ENCODE data around the gene RNF8. TPM values are rescaled to one million over a fixed set of nuclear protein-coding genes. Genes with fewer than 3 reads are reported as not detected.

Gene RNF8
- total and polyA plus RNA-seq, 2 of the 4 experiments (the other 2 are of a cell fraction): 16.5 to 17.9 TPM

DNA sequence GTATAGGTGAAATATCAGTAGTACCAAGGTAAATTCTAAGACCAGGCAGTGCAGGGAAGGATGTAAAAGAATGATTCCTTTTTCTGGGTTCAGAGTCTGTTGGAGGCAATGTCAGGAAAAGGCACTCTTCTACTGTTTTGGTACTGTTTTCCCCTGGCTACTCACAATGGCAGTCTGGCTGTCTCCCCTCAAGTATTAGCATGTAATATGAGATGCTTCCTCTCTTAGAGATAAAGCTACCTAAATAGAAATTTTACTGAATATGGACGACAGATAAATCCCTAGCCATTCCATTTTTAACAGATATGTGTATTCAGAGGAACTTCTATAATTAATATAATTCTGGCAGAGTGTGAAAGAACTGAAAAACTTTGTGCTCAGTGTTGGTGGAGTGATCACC is 3.5 kb downstream of the RNF8 start:
- H3K4ac ChIP-seq (ENCODE audit: low read depth, low read length): no peak overlapping the region
- DNase-seq: peak; percentile 14
- H4K8ac ChIP-seq (ENCODE audit: low read depth in 2 of 2, low read length in 2 of 2): no peak overlapping the region
- H3K27me3 ChIP-seq (ENCODE audit: control insufficient read depth, insufficient read depth, low read length): no peaks in the 10 kb centered on the region
- no peak overlapping the region for H2BK5ac ChIP-seq (ENCODE audit: low read depth, low read length, poor library complexity, severe bottlenecking)
- in situ Hi-C loops (cut with MboI; ENCODE audit: low sequenced_read_pairs): no loop called here
- H2AK5ac ChIP-seq (ENCODE audit: low read depth, low read length): no peak overlapping the region
- dilution Hi-C loops (cut with HindIII; ENCODE audit: low sequenced_read_pairs, unreplicated experiment): no loop called here
- intact Hi-C loops (cut with micrococcal nuclease): no loop called here
- no peak for ATAC-seq (ENCODE audit: low read depth)
- no peak overlapping the region for H2BK20ac ChIP-seq (ENCODE audit: low read depth, low read length)
- peaks cover 39 to 62% of the 10 kb centered on the region in 2 experiments for H3K79me1 ChIP-seq (ENCODE audit: low read depth in 1 of 2, low read length in 2 of 2)
- BruUV-seq (replicated peaks): no TSS peak
- no peak overlapping the region for H3K9ac ChIP-seq (ENCODE audit: low read depth, low read length)
- H3K9me1 ChIP-seq (ENCODE audit: insufficient read depth, low read length): peaks cover 3% of the 10 kb centered on the region; the same call in 1 of the 2 replicates
- no peak overlapping the region for H4K91ac ChIP-seq (ENCODE audit: insufficient read depth, low read depth, low read length)
- H2BK120ac ChIP-seq (ENCODE audit: low read depth, low read length): no peak overlapping the region
- H3K4me3 ChIP-seq (ENCODE audit: insufficient read depth, low read depth, low read length): no peak overlapping the region
- no peak overlapping the region for H2AK9ac ChIP-seq (replicated peaks; ENCODE audit: low read depth, low read length, poor library complexity)
- CTCF ChIA-PET: interaction anchor here (1.2 kb wide), 1 partner anchor 34 kb away, joined by 3 read pairs; no protein-coding TSS in a partner anchor
- H4K20me1 ChIP-seq (ENCODE audit: insufficient read depth, low read length): peaks cover 15% of the 10 kb centered on the region; the same call in 1 of the 2 replicates
- H3K56ac ChIP-seq (ENCODE audit: extremely low read depth, insufficient read depth, low read length): no peak overlapping the region
- H2AFZ ChIP-seq (replicated peaks; ENCODE audit: low read length, poor library complexity): no peak overlapping the region
- no peak overlapping the region for H3K14ac ChIP-seq (replicated peaks; ENCODE audit: low read depth, low read length)
- no peak overlapping the region for H3K4me2 ChIP-seq (ENCODE audit: low read depth, low read length)
- no peaks in the 10 kb centered on the region for H3K9me3 ChIP-seq (ENCODE audit: control insufficient read depth, insufficient read depth, low read length)
- no peak overlapping the region for H3K23ac ChIP-seq (ENCODE audit: low read depth, low read length)
- no peak overlapping the region for H2BK15ac ChIP-seq (ENCODE audit: low read depth, low read length)
- POLR2A ChIA-PET (ENCODE audit: unreplicated experiment): no interaction called here
- peaks cover 8% of the 10 kb centered on the region for H3K36me3 ChIP-seq (ENCODE audit: control insufficient read depth, insufficient read depth, low read length)
- H3K27ac ChIP-seq (ENCODE audit: insufficient read depth, low read length): no peak overlapping the region
- no CpG with 5 or more reads among the region's 1 CpG for WGBS, 2 experiments (ENCODE audit: extremely low coverage in 2 of 2, insufficient read length in 1 of 2)
- no peak overlapping the region for H3K18ac ChIP-seq (ENCODE audit: low read depth, low read length)
- H3K4me1 ChIP-seq (ENCODE audit: control insufficient read depth, insufficient read depth, low read length): no peaks in the 10 kb centered on the region
- no peak overlapping the region for H4K5ac ChIP-seq (ENCODE audit: low read depth, low read length)
- TF ChIP-seq USF2 (IDR thresholded peaks at IDR 0.05; ENCODE audit: low read depth, low read length): no peak
- TF ChIP-seq MAFK (IDR thresholded peaks at IDR 0.05; ENCODE audit: low read depth, low read length): no peak
- TF ChIP-seq CTCF (conservative IDR thresholded peaks at IDR 0.05; ENCODE audit: low read depth, low read length): no peak
- no peak for TF ChIP-seq BHLHE40 (IDR thresholded peaks at IDR 0.05; ENCODE audit: low read depth, low read length)
- TF ChIP-seq SMC3 (IDR thresholded peaks at IDR 0.05; ENCODE audit: low read depth, low read length): no peak
- no peak for TF ChIP-seq RCOR1 (IDR thresholded peaks at IDR 0.05; ENCODE audit: insufficient replicate concordance, low read length)
- TF ChIP-seq CHD1 (IDR thresholded peaks at IDR 0.05; ENCODE audit: low read depth, low read length): no peak
- no peak for TF ChIP-seq MAZ (IDR thresholded peaks at IDR 0.05; ENCODE audit: borderline replicate concordance, low read depth, low read length)
- TF ChIP-seq, protein P1, sequence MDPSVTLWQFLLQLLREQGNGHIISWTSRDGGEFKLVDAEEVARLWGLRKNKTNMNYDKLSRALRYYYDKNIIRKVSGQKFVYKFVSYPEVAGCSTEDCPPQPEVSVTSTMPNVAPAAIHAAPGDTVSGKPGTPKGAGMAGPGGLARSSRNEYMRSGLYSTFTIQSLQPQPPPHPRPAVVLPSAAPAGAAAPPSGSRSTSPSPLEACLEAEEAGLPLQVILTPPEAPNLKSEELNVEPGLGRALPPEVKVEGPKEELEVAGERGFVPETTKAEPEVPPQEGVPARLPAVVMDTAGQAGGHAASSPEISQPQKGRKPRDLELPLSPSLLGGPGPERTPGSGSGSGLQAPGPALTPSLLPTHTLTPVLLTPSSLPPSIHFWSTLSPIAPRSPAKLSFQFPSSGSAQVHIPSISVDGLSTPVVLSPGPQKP (IDR thresholded peaks at IDR 0.05; ENCODE audit: borderline replicate concordance, low read depth, low read length): no peak
- no peak for TF ChIP-seq POLR2A (IDR thresholded peaks at IDR 0.05; ENCODE audit: low read depth, low read length)
- no peak for TF ChIP-seq FOS (IDR thresholded peaks at IDR 0.05; ENCODE audit: low read depth, low read length)
- TF ChIP-seq RAD21 (IDR thresholded peaks at IDR 0.05; ENCODE audit: low read length): no peak
- TF ChIP-seq MXI1 (IDR thresholded peaks at IDR 0.05; ENCODE audit: borderline replicate concordance, low read depth, low read length): no peak
- no peak for TF ChIP-seq RFX5 (IDR thresholded peaks at IDR 0.05; ENCODE audit: low read depth, low read length)
- TF ChIP-seq NFE2L2 (IDR thresholded peaks at IDR 0.05; ENCODE audit: low read depth, low read length): no peak

All from IMR-90 (cell line).